Hematopoietic multipotent progenitor cell treated with erythropoietin and hydrocortisone succinate and interleukin-3 and kit ligand, for 6 days (in vitro differentiated cells): ENCODE measurements around the gene BCAS1.

ENCODE experiments used
- DNase-seq: peaks from one replicate; pipeline ENCODE4 v3.0.0-alpha.2; 2015

The BCAS1 gene

DNA sequence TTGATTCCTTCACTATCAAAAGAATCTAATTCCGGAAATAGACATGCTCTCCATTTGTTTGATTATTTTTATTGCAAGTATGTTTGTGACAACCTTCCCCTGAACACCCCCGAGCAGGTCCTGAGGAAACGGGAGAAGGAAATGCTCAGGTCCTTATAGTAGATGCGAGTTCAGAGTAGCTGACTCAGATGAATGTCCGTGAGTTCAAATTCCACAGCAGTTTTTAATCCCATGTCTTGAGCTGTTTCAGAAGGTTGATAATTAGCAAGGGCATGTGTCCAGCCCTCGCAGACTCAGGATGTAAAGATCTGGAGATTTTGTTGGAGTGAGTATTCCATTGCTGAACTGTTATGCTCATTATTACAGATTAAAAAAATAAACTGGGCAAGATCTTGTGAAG is 169.3 kb downstream of the BCAS1 start:
- no peak for DNase-seq

DNA sequence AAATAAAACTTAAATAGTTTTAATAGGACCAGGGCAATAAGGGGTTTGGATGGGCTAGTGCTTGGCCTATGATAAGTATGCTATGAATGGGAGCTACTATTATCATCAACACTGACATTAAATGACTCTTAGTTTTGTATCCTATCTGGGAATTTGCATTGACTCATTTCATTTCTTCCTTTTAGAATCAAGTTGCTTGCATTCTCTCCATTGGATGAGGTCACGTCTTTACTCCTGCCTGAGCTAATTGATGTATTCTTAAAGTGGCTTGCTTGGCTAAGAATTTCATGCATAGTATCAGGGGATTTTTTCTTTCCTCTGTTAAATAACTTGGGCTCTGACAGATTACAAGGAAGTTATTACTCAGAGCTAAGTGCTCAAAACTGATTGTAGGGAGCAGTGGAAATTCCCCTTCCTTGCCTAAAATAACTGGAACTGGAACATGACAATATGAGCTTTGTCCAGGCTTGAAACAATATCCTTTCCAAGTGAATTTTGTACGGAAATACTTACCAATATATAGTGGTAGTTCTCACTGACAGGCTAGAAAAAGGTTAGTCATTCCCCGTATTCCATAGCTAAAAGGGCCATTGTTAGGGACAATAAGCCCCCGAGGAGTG is 169.9 kb downstream of the BCAS1 start:
- DNase-seq, result no peak

DNA sequence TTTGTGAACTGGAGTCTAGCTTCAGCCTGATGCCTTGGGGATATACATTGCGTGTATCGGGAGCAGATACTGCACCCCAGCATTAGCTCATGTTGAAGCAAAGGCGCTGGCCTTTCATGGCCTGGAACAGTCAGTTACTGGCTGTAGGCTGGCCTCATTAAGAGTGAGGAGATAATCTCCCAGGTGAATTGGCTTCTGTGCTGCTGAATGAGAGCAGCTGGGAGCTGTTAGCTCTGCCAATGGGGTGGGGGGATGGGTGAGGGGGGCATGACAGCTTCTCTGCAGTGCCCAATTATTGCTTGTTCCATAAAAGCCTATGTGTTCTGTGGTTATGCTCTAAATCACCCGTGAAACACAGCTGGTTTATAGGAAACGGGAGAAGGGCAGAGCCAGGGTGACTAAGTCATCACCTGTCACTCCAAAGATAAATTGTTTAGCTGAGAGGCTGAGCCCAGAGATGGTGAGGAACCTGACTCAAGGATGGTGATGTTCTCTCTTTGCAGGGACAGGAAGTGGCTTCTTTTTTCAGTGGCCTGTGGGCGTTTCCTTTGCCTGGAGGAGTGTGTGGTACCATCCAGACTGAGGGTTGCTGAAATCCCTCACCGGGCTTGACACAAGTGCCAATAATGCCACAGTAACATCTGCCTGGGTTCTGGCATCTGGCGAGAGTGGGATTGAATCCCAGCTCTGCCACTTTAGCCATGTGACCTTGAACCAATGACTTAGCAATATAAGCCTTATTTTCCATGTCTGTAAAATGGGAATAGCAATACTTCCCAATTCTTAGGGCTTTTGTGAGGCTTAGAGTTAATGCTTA is 170.8 kb downstream of the BCAS1 start:
- DNase-seq, result peak; percentile 71

DNA sequence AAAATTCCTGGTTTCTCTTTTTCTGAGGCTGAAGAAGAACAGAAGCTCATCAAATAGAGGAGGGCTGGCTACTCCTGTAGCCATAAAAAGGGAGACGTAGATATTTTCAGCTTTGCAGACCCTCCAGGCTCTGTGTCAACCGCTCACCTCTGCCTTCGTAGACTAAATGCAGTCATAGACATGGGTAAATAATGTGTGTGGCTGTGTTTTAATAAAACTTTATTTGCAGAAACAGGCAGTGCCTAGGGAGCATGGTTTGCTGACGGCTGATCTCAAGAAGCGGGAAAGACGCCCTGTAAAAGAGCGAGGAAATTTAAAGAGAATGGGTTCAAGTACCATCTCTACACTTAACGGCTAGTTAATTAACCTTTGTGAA is 171.8 kb downstream of the BCAS1 start:
- DNase-seq, result no peak

DNA sequence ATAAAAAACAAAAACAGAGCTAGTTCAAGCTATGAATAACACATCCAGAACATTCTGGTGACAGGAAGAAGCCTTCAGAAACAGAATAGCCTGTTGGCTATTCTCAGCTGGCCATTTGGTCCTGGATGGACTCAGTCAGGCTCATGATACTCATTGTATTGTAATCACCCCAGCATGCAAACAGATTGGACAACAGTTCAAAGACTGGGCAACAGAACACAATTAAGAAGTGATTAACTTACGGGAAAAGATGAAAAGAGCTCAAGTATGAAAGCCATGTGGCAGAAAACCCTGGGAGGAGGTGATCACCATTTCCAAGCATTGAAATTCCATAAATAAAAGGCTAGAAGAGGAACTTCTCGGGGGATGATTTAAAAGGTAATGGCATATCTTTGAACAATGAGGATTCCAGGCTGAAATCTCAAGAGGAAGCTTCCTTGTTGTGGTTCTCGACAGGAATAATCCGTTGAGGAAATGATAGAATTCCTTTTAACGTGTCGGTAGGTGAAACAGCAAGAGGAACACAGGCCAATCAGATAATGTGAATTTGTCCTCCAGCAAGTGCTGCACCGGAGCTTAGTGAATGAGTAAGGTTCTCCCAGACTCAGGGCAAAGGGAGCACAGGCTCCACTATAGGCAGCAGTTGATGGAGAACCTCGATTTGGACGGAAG is 172.4 kb downstream of the BCAS1 start:
- no peak for DNase-seq

DNA sequence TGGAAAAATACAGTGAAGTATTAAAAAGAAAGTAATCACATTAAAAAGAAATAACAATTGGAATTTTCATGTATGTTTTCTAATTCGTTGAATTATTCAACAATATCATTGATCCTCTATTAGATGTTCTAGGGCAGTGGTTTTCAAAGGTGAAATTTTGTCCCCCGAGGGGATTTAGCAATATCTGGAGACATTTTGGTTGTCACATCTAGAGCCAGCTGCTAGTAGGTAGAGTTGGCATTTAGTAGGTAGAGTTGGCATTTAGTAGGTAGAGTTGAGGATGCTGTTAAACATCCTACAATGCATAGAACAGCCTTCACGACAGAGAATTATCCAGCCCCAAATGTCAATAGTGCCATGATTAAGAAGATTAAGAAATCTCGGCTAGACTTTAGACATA is 173.7 kb downstream of the BCAS1 start:
- DNase-seq, result no peak

DNA sequence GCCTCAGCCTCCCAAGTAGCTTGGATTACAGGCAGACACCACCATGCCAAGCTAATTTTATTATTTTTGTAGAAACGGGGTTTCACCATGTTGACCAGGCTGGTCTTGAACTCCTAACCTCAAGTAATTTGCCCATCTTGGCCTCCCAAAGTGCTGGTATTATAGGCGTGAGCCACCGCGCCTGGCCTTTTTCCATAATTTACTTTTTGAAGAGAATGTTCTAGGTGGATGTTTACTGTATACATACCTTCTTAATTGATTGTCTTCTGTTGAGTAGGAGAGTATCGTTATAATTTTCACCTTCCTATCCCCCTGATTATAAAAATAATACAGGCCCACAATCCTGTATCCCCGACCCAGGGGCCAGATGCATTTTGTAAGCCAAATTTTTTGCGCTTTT is 174.4 kb downstream of the BCAS1 start:
- no peak for DNase-seq

DNA sequence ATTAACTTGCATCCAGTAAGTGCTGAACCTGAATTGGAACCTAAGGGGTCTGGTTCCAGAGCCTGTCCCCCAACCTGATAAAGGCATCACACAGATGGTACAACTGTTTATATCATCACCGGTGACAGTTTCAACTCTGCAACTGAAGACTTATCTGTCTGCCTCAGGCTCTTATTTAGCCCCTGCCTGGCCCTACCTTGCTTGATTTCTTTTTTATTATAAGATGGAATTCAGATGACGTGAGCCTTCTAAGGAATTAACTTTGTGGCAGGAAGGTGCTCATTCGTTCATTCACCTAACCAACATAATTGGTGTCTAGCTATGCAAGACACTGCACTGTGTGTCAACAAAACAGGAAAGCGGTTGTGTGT is 175.0 kb downstream of the BCAS1 start:
- DNase-seq, result peak; percentile 68

DNA sequence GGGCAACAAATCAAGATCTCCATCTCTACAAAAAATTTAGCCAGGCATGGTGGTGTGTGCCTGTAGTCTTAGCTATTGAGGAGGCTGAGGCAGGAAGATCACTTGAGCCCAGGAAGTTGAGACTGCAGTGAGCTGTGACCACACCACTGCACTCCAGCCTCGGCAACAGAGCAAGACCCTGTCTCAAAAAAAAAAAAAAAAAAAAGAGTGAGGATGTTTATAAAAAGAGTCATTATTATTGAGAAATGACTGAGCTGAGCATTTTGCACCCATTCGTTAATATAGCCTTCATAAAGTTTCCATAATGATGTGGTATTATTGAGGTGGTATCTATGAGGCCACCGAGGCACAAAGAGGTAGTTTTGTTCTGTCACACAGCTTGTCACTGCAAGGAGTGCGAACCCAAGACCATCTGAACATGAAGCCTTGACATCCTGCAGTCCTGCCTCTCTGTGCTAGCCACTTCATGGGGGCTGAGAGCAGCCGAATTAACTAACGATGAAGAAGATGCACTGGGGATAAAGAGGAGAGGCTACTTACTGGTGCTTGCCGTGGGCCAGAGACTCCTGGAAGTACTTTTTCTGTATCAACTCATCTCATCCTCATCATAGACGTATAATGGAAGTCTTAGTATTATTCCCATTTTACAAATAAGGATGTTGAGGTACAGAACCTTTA is 175.5 kb downstream of the BCAS1 start:
- no peak for DNase-seq
